ENCODE data around the gene MPO. TPM values are rescaled to one million over a fixed set of nuclear protein-coding genes. Genes with fewer than 3 reads are reported as not detected.

Gene MPO
- total and polyA plus RNA-seq, 2 of the 4 experiments (the other 2 are of a cell fraction): not detected

DNA sequence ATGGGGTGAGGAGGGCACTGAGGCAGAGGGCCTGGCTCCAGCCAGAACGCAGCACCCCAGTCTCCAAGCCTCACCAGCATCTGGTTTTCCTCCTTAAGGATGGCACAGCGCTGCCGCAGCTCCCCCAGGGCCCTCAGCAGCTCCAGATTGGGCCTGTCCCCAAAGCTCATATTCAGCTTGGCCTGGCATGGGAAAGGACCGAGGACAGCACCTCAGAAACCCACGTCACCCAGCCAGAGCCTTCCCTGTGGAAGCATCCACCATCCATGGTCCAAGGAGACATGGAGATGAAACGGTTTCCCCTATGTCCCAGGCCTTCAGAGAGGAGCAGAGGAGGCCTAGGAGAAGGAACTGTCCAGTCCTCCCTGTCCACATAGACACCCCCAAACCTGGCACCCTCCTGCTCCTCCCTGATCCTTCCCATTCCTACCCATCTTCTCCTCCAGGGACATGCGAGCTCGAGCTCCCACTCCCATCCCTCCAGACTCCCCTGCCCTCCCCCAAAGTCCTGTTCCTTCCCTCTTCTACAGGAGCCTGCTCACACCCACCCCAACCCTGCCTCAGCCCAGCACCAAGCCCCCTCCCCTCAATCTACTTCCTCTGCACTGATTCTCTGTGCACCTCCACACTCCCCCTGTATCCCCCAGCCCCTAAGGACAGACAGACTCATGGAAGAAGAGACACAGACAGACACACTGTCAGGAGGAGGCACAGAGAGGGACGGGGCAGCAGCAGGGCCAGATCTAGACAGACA, 46.1 kb upstream of the MPO start (continued):
- TF ChIP-seq USF2 (IDR thresholded peaks at IDR 0.05; ENCODE audit: low read depth, low read length) (no peak), NFE2L2 (IDR thresholded peaks at IDR 0.05; ENCODE audit: low read depth, low read length) (no peak), MAZ (IDR thresholded peaks at IDR 0.05; ENCODE audit: borderline replicate concordance, low read depth, low read length) (no peak), BHLHE40 (IDR thresholded peaks at IDR 0.05; ENCODE audit: low read depth, low read length) (no peak), RCOR1 (IDR thresholded peaks at IDR 0.05; ENCODE audit: insufficient replicate concordance, low read length) (no peak)
